HepG2 (cell line): ENCODE measurements around the gene EPHA2. TPM values are rescaled to one million over a fixed set of nuclear protein-coding genes. Genes with fewer than 3 reads are reported as not detected.

Experiments used
- CC2D1A ChIP-seq: sonication (generic); formaldehyde crosslinking; IDR thresholded peaks from 2 replicates; pipeline ENCODE4 v1.8.1; 2023; ENCODE audit warnings: mild to moderate bottlenecking, missing genetic modification reagents
- CREB1 ChIP-seq, 2 experiments: fragments of 450-650 bp in 1 of 2; IDR thresholded peaks; 2 replicates each; pipeline ENCODE4 v1.6.1; 2016 to 2017; ENCODE audit warnings: control low read depth in 1 of 2, mild to moderate bottlenecking in 1 of 2, missing compliant biosample characterization in 1 of 2, missing genetic modification characterization in 1 of 2
- CREM ChIP-seq, 2 experiments: sonication (generic) in 1 of 2; formaldehyde crosslinking in 1 of 2; IDR thresholded peaks; 2 replicates each; pipeline versions ENCODE4 v1.4.0 to v1.6.1; 2016 to 2020; ENCODE audit warnings: antibody characterized with exemption in 1 of 2, mild to moderate bottlenecking in 1 of 2, missing genetic modification reagents in 1 of 2
- GTF2F1 ChIP-seq: fragments of 150-350 bp; IDR thresholded peaks from 2 replicates; pipeline ENCODE4 v1.6.1; 2014; ENCODE audit warnings: low read length
- HOXA3 ChIP-seq: sonication (generic); formaldehyde crosslinking; IDR thresholded peaks from 2 replicates; pipeline ENCODE4 v1.5.0; 2020; ENCODE audit warnings: missing genetic modification reagents
- LCORL ChIP-seq, 2 experiments: fragments of 450-650 bp in 1 of 2; sonication (generic) in 1 of 2; formaldehyde crosslinking in 1 of 2; IDR thresholded peaks; 2 replicates each; pipeline versions ENCODE4 v1.5.0 to v1.6.1; 2017 to 2020; ENCODE audit warnings: antibody characterized with exemption in 1 of 2, missing genetic modification reagents in 1 of 2
- MEF2D ChIP-seq: sonication (generic); formaldehyde crosslinking; IDR thresholded peaks from 2 replicates; pipeline ENCODE4 v1.5.1; 2020; ENCODE audit warnings: mild to moderate bottlenecking, missing genetic modification reagents
- MTA3 ChIP-seq: sonication (generic); formaldehyde crosslinking; IDR thresholded peaks from 2 replicates; pipeline ENCODE4 v1.4.0; 2020; ENCODE audit warnings: missing genetic modification reagents
- NCOA2 ChIP-seq: sonication (generic); formaldehyde crosslinking; IDR thresholded peaks from 2 replicates; pipeline ENCODE4 v1.8.0; 2022; ENCODE audit warnings: inconsistent platforms
- NFIC ChIP-seq: IDR thresholded peaks from 2 replicates; pipeline ENCODE4 v1.6.1; 2012; ENCODE audit warnings: mild to moderate bottlenecking, low read length, inconsistent platforms
- NR2C2 ChIP-seq: sonication (generic); formaldehyde crosslinking; IDR thresholded peaks from 2 replicates; pipeline ENCODE4 v1.4.0; 2020; ENCODE audit warnings: missing genetic modification reagents, mild to moderate bottlenecking, moderate library complexity, borderline replicate concordance
- REXO4 ChIP-seq: sonication (generic); formaldehyde crosslinking; IDR thresholded peaks from 2 replicates; pipeline ENCODE4 v1.8.0; 2022; ENCODE audit warnings: missing genetic modification reagents, mild to moderate bottlenecking, borderline replicate concordance
- SNRNP70 ChIP-seq: fragments of 200-400 bp; formaldehyde crosslinking; IDR thresholded peaks from 2 replicates; pipeline ENCODE4 v1.6.1; 2017; ENCODE audit warnings: mild to moderate bottlenecking, low read depth, low read length, moderate library complexity
- TEAD2 ChIP-seq: sonication (generic); formaldehyde crosslinking; IDR thresholded peaks from 2 replicates; pipeline ENCODE4 v1.9.0; 2021; ENCODE audit warnings: missing genetic modification reagents
- YEATS4 ChIP-seq: sonication (generic); formaldehyde crosslinking; IDR thresholded peaks from 2 replicates; pipeline ENCODE4 v1.4.0; 2020; ENCODE audit warnings: missing genetic modification reagents, borderline replicate concordance
- ZKSCAN8 ChIP-seq: IDR thresholded peaks from 2 replicates; pipeline ENCODE4 v1.6.1; 2016; ENCODE audit warnings: borderline replicate concordance, missing genetic modification reagents, missing compliant biosample characterization
- ZNF329 ChIP-seq: sonication (generic); formaldehyde crosslinking; IDR thresholded peaks from 2 replicates; pipeline ENCODE4 v1.9.0; 2021; ENCODE audit warnings: low read depth, mild to moderate bottlenecking, missing genetic modification reagents
- ZNF572 ChIP-seq: sonication (generic); formaldehyde crosslinking; IDR thresholded peaks from 2 replicates; pipeline ENCODE4 v1.5.1; 2020; ENCODE audit warnings: mild to moderate bottlenecking, missing genetic modification reagents
- ZNF615 ChIP-seq: sonication (generic); formaldehyde crosslinking; IDR thresholded peaks from 2 replicates; pipeline ENCODE4 v1.5.0; 2020; ENCODE audit warnings: mild to moderate bottlenecking, missing genetic modification reagents, borderline replicate concordance
- polyA plus RNA-seq, 8 experiments: library from polyadenylated mRNA; depleted of rRNA in 3 of 8; stranded (reverse) in 7 of 8; unstranded in 1 of 8; fragments of >200 nt; fragmentation: Illumina TruSeq in 4 of 8; extraction: Trizol in 4 of 8; gene quantifications; 2 replicates each; pipeline versions ENCODE4 v1.2.1 to v1.2.3, GENCODE V29; 2011 to 2016; ENCODE audit warnings: low read depth in 4 of 8, missing spikeins in 1 of 8, mixed read lengths in 1 of 8; ENCODE audit not compliant: insufficient read depth in 1 of 8
- total RNA-seq, 5 experiments: library from RNA; depleted of rRNA; stranded (reverse); fragments of >200 nt; fragmentation: Illumina TruSeq; extraction: Trizol; gene quantifications; 2 replicates each; pipeline ENCODE4 v1.2.3, GENCODE V29; 2016; ENCODE audit warnings: low read depth in 1 of 5
- TF ChIP-seq, protein P1 (sequence below): sonication (generic); formaldehyde crosslinking; conservative IDR thresholded peaks from 2 replicates; pipeline ENCODE4 v1.8.0; 2022; ENCODE audit warnings: missing genetic modification reagents
- TF ChIP-seq, protein P2 (sequence below): sonication (generic); formaldehyde crosslinking; conservative IDR thresholded peaks from 2 replicates; pipeline ENCODE4 v1.8.0; 2022; ENCODE audit warnings: mild to moderate bottlenecking, moderate library complexity, missing genetic modification reagents
- TF ChIP-seq, protein P3 (sequence below): sonication (generic); formaldehyde crosslinking; IDR thresholded peaks from 2 replicates; pipeline ENCODE4 v1.4.0; 2020; ENCODE audit warnings: missing genetic modification reagents, low read depth, mild to moderate bottlenecking, borderline replicate concordance

Gene EPHA2
- total and polyA plus RNA-seq, 2 of the 13 experiments (the other 11 are each of a cell fraction or from before 2014, with no cell fraction given) = 33.6 to 53.6 TPM

DNA sequence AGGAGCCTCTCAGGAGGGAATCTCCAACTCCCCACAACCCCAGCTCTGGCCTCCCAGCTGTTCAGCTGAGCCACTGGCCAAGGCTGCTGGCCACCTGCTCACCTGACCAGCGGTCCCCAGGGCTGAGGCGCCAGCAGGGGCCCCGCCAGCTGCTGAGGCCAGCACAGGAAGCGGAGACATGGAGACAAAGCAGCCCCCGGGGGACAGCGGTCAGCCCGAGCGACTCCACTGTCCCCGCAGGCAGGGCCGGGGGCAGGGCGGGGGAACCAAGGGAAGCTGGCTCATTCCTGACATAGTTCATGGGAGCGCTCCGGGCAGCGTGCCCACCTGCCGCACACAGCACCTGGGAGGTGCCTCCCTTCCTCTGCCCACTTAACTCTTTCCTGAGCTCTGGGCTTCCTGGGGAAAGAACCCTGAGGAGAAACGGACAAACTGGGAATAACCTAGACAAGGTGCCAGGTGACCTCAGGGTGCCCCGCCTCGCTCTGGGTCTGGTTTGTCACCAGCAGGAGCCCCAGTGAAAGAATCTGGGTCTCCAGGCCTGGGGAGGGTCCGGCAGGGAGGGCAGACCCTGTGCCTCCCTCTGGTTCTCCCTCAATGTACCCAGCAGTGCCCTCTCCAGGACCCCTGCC lies 10.7 kb downstream of the EPHA2 start (continued):
- TF ChIP-seq CREM (IDR thresholded peaks at IDR 0.05) = no peak
- TF ChIP-seq CREM (CRISPR knock-in tag; IDR thresholded peaks at IDR 0.05) = no peak
- TF ChIP-seq ZNF329 (CRISPR knock-in tag) = 0 out of 2 replicates have a peak, but pooled peaks have one; percentile 48
- TF ChIP-seq, protein P1, sequence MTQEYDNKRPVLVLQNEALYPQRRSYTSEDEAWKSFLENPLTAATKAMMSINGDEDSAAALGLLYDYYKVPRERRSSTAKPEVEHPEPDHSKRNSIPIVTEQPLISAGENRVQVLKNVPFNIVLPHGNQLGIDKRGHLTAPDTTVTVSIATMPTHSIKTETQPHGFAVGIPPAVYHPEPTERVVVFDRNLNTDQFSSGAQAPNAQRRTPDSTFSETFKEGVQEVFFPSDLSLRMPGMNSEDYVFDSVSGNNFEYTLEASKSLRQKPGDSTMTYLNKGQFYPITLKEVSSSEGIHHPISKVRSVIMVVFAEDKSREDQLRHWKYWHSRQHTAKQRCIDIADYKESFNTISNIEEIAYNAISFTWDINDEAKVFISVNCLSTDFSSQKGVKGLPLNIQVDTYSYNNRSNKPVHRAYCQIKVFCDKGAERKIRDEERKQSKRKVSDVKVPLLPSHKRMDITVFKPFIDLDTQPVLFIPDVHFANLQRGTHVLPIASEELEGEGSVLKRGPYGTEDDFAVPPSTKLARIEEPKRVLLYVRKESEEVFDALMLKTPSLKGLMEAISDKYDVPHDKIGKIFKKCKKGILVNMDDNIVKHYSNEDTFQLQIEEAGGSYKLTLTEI (CRISPR knock-in tag) = no peak
- TF ChIP-seq GTF2F1 = no peak
- TF ChIP-seq LCORL (IDR thresholded peaks at IDR 0.05) = no peak
- TF ChIP-seq LCORL (CRISPR knock-in tag; IDR thresholded peaks at IDR 0.05) = peak; percentile 60; the same call in 1 of the 2 replicates
- no peak for TF ChIP-seq NR2C2 (CRISPR knock-in tag)
- TF ChIP-seq NFIC = no peak
- TF ChIP-seq CREB1 (IDR thresholded peaks at IDR 0.05) = no peak
- TF ChIP-seq CREB1 (CRISPR knock-in tag; IDR thresholded peaks at IDR 0.05) = no peak
- TF ChIP-seq ZKSCAN8 (CRISPR knock-in tag) = no peak
- TF ChIP-seq ZNF572 (CRISPR knock-in tag) = no peak
- TF ChIP-seq CC2D1A = no peak
- peak; percentile 57; the same call in 1 of the 2 replicates for TF ChIP-seq YEATS4 (CRISPR knock-in tag)
- no peak for TF ChIP-seq MEF2D
- no peak for TF ChIP-seq HOXA3
- TF ChIP-seq ZNF615 (CRISPR knock-in tag) = no peak
- no peak for TF ChIP-seq SNRNP70
- TF ChIP-seq, protein P2, sequence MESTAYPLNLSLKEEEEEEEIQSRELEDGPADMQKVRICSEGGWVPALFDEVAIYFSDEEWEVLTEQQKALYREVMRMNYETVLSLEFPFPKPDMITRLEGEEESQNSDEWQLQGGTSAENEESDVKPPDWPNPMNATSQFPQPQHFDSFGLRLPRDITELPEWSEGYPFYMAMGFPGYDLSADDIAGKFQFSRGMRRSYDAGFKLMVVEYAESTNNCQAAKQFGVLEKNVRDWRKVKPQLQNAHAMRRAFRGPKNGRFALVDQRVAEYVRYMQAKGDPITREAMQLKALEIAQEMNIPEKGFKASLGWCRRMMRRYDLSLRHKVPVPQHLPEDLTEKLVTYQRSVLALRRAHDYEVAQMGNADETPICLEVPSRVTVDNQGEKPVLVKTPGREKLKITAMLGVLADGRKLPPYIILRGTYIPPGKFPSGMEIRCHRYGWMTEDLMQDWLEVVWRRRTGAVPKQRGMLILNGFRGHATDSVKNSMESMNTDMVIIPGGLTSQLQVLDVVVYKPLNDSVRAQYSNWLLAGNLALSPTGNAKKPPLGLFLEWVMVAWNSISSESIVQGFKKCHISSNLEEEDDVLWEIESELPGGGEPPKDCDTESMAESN (CRISPR knock-in tag) = no peak
- TF ChIP-seq TEAD2 = no peak
- TF ChIP-seq REXO4 (CRISPR knock-in tag) = no peak
- TF ChIP-seq, protein P3, sequence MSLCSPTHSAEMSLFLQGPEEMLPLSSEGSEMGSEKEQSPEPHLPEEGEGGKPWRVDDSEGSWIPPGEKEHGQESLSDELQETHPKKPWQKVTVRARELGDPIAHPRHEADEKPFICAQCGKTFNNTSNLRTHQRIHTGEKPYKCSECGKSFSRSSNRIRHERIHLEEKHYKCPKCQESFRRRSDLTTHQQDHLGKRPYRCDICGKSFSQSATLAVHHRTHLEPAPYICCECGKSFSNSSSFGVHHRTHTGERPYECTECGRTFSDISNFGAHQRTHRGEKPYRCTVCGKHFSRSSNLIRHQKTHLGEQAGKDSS (CRISPR knock-in tag) = no peak
- TF ChIP-seq MTA3 (CRISPR knock-in tag) = no peak
- TF ChIP-seq NCOA2 (CRISPR knock-in tag) = peak; percentile 48; the same call in 1 of the 2 replicates
